Neuronal stem cell (in vitro differentiated cells): Measurements from ENCODE around the gene RPTN. TPM values are rescaled to one million over a fixed set of nuclear protein-coding genes. Genes with fewer than 3 reads are reported as not detected.

ENCODE experiments used
- DNase-seq: peaks from one replicate; pipeline ENCODE4 v3.0.0-alpha.2; 2013; ENCODE audit warnings: low spot score
- H2AFZ ChIP-seq: one replicate; pipeline ENCODE4 v1.6.1; 2013; ENCODE audit warnings: mild to moderate bottlenecking, low read length, inconsistent platforms
- H2AK5ac ChIP-seq: 2 replicates; pipeline ENCODE4 v1.6.1; 2013; ENCODE audit warnings: low read depth, mild to moderate bottlenecking, inconsistent platforms, low read length, moderate library complexity, mixed read lengths
- H2BK120ac ChIP-seq: 2 replicates; pipeline ENCODE4 v1.6.1; 2013; ENCODE audit warnings: low read depth, mild to moderate bottlenecking, inconsistent platforms, low read length, moderate library complexity, mixed read lengths
- H2BK12ac ChIP-seq: one replicate; pipeline ENCODE4 v1.6.1; 2013; ENCODE audit warnings: low read length, inconsistent platforms
- H2BK15ac ChIP-seq: 2 replicates; pipeline ENCODE4 v1.6.1; 2013; ENCODE audit warnings: mild to moderate bottlenecking, low read length, inconsistent platforms, mixed read lengths
- H2BK5ac ChIP-seq: one replicate; pipeline ENCODE4 v1.6.1; 2013; ENCODE audit warnings: inconsistent platforms, mild to moderate bottlenecking, low read length, moderate library complexity
- H3K14ac ChIP-seq: one replicate; pipeline ENCODE4 v1.6.1; 2013; ENCODE audit warnings: low read length, inconsistent platforms
- H3K18ac ChIP-seq: 2 replicates; pipeline ENCODE4 v1.6.1; 2013; ENCODE audit warnings: low read length, inconsistent platforms
- H3K23ac ChIP-seq: 2 replicates; pipeline ENCODE4 v1.6.1; 2013; ENCODE audit warnings: low read depth, mild to moderate bottlenecking, mixed read lengths, low read length, inconsistent platforms; ENCODE audit not compliant: poor library complexity
- H3K27ac ChIP-seq: replicated peaks from 3 replicates; pipeline ENCODE4 v1.5.1; 2013; ENCODE audit warnings: low read length, inconsistent platforms
- H3K27me3 ChIP-seq, 3 experiments: 2 replicates each; pipeline ENCODE4 v1.6.1; 2013; ENCODE audit warnings: low read length in 3 of 3, mild to moderate bottlenecking in 2 of 3, inconsistent platforms in 1 of 3, low read depth in 1 of 3, mixed read lengths in 1 of 3, moderate library complexity in 1 of 3; ENCODE audit not compliant: control insufficient read depth in 3 of 3, insufficient read depth in 3 of 3
- H3K36me3 ChIP-seq, 2 donors: replicated peaks in 1 of 2; 2 replicates each; pipeline ENCODE4 v1.6.1; 2013; ENCODE audit warnings: low read length in 2 of 2; ENCODE audit not compliant: control insufficient read depth in 2 of 2, insufficient read depth in 2 of 2
- H3K4ac ChIP-seq: 2 replicates; pipeline ENCODE4 v1.6.1; 2013; ENCODE audit warnings: inconsistent platforms, mild to moderate bottlenecking, low read length, moderate library complexity
- H3K4me1 ChIP-seq, 2 donors: 1 replicate in 1 of 2; 2 replicates in 1 of 2; pipeline ENCODE4 v1.6.1; 2013; ENCODE audit warnings: low read length in 2 of 2, low read depth in 1 of 2; ENCODE audit not compliant: control insufficient read depth in 2 of 2, insufficient read depth in 1 of 2
- H3K4me2 ChIP-seq: one replicate; pipeline ENCODE4 v1.6.1; 2013; ENCODE audit warnings: mild to moderate bottlenecking, low read length, inconsistent platforms; ENCODE audit not compliant: insufficient read depth, poor library complexity, severe bottlenecking
- H3K4me3 ChIP-seq, 2 donors: 2 replicates each; pipeline ENCODE4 v1.5.1; 2013; ENCODE audit warnings: low read length in 2 of 2, mild to moderate bottlenecking in 2 of 2, inconsistent platforms in 1 of 2, moderate library complexity in 1 of 2
- H3K79me1 ChIP-seq: one replicate; pipeline ENCODE4 v1.6.1; 2013; ENCODE audit warnings: low read depth, mild to moderate bottlenecking, inconsistent platforms, low read length, moderate library complexity
- H3K9ac ChIP-seq: one replicate; pipeline ENCODE4 v1.6.1; 2013; ENCODE audit warnings: mild to moderate bottlenecking, low read depth, low read length, inconsistent platforms; ENCODE audit not compliant: poor library complexity
- H3K9me3 ChIP-seq, 2 donors: replicated peaks in 1 of 2; 2 replicates each; pipeline versions ENCODE3 to v1.6.1; 2013; ENCODE audit warnings: low read length in 2 of 2, mild to moderate bottlenecking in 2 of 2, inconsistent platforms in 1 of 2, low read depth in 1 of 2, mixed read lengths in 1 of 2, moderate library complexity in 1 of 2; ENCODE audit not compliant: control insufficient read depth in 2 of 2, insufficient read depth in 1 of 2
- H4K8ac ChIP-seq: one replicate; pipeline ENCODE4 v1.6.1; 2013; ENCODE audit warnings: low read depth, mild to moderate bottlenecking, inconsistent platforms, low read length, moderate library complexity
- H4K91ac ChIP-seq: one replicate; pipeline ENCODE4 v1.6.1; 2013; ENCODE audit warnings: low read length, low read depth, mild to moderate bottlenecking, inconsistent platforms; ENCODE audit not compliant: poor library complexity
- WGBS, 2 donors: extraction: QIAGEN DNeasy Blood & Tissue Kit; methylation state at CpG; one replicate each; pipeline ENCODE4 v1.1.7; 2013; ENCODE audit warnings: missing lambda C conversion rate in 2 of 2, mixed read lengths in 1 of 2; ENCODE audit not compliant: insufficient read length in 2 of 2, insufficient replicate concordance in 1 of 2; ENCODE audit errors: extremely low coverage in 2 of 2; 5-methylcytosine and 5-hydroxymethylcytosine counted together
- polyA plus RNA-seq, 2 experiments: library from polyadenylated mRNA; stranded (reverse); fragments of 200-250 nt; gene quantifications; one replicate each; pipeline ENCODE4 v1.2.3, GENCODE V29; 2013

The RPTN gene, protein sequence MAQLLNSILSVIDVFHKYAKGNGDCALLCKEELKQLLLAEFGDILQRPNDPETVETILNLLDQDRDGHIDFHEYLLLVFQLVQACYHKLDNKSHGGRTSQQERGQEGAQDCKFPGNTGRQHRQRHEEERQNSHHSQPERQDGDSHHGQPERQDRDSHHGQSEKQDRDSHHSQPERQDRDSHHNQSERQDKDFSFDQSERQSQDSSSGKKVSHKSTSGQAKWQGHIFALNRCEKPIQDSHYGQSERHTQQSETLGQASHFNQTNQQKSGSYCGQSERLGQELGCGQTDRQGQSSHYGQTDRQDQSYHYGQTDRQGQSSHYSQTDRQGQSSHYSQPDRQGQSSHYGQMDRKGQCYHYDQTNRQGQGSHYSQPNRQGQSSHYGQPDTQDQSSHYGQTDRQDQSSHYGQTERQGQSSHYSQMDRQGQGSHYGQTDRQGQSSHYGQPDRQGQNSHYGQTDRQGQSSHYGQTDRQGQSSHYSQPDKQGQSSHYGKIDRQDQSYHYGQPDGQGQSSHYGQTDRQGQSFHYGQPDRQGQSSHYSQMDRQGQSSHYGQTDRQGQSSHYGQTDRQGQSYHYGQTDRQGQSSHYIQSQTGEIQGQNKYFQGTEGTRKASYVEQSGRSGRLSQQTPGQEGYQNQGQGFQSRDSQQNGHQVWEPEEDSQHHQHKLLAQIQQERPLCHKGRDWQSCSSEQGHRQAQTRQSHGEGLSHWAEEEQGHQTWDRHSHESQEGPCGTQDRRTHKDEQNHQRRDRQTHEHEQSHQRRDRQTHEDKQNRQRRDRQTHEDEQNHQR
- polyA plus RNA-seq (2013, experiment 1 of 2): not detected
- not detected for polyA plus RNA-seq (2013, experiment 2 of 2)

DNA sequence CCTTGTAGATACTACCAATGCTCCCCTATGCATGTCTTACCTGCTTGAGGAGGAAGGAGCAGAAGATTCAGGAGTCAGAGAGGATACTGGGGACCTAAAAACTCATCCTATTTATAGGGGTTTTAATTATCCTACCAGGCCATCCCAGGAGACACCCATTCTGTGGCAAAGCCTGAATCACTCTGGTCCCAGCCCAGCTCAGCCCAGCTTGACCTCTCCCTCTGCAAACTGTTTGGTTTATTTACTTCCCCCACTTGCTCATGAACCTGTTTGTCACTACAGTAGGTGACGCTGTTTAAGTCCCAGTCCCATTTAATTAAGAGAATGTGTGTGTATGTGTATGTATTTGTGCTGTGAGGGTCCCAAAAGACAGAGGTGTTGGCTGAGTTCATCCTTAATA, at the start of gene RPTN:
Gene RPTN, minus strand, starts transcription at position 85 of the 400 bp plus-strand sequence. CDS start 1,339 bp downstream, outside the sequence.
- peaks cover 0 to 7% of the 10 kb centered on the region in 2 donors for H3K9me3 ChIP-seq
- H2BK15ac ChIP-seq: no peak within 1 kb of the TSS
- H2BK12ac ChIP-seq: no peak within 1 kb of the TSS
- peaks cover 0 to 4% (median 0%) of the 10 kb centered on the region in 3 experiments for H3K27me3 ChIP-seq
- no peaks in the 10 kb centered on the region for H3K36me3 ChIP-seq
- no peak within 1 kb of the TSS for H4K91ac ChIP-seq
- H3K23ac ChIP-seq: no peak within 1 kb of the TSS
- no peak within 1 kb of the TSS for H3K14ac ChIP-seq
- H3K4me1 ChIP-seq: no peaks in the 10 kb centered on the region
- H2BK5ac ChIP-seq: no peak within 1 kb of the TSS
- H2AFZ ChIP-seq: no peak within 1 kb of the TSS
- no peak within 1 kb of the TSS for H3K27ac ChIP-seq
- H2AK5ac ChIP-seq: no peak within 1 kb of the TSS
- H3K4me2 ChIP-seq: no peak within 1 kb of the TSS
- no peak within 1 kb of the TSS for H3K9ac ChIP-seq
- no CpG with 5 or more reads among the region's 1 CpG for WGBS, 2 donors
- H3K79me1 ChIP-seq: no peaks in the 10 kb centered on the region
- H3K4ac ChIP-seq: no peak within 1 kb of the TSS
- H2BK120ac ChIP-seq: no peak within 1 kb of the TSS
- H3K4me3 ChIP-seq: no peak within 1 kb of the TSS
- H3K18ac ChIP-seq: no peak within 1 kb of the TSS
- DNase-seq: no peak
- no peak within 1 kb of the TSS for H4K8ac ChIP-seq

DNA sequence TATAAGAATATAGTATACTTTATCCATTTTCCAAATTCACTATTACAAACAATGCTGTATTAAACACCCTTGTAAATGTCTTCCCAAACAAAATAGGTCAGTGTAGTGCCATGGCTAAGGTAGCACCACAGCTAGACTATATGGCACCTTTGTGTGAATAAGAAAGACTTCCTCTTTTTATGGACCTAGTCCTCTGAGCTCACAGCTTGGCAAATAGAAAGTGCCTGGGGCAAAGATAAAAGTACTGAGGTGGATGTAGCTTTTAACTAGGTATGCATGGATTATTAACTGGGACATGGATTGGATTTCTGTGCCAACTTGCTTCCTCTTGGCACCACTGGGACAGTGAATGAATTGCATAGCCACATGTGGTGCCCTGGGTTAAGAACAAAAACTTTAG, 40.0 kb upstream of the RPTN start:
- Histone ChIP-seq H3K4me1 (no peaks in the 10 kb centered on the region), H3K4ac (no peak overlapping the region), H3K4me3 (no peak overlapping the region), H3K9me3 (no peaks in the 10 kb centered on the region), H4K8ac (no peak overlapping the region), H2BK15ac (no peak overlapping the region), H3K23ac (no peak overlapping the region), H3K14ac (no peak overlapping the region), H2AK5ac (no peak overlapping the region), H2BK5ac (no peak overlapping the region), H3K9ac (no peak overlapping the region), H3K27ac (no peak overlapping the region), H4K91ac (no peak overlapping the region), H2BK120ac (no peak overlapping the region), H3K18ac (no peak overlapping the region), H2BK12ac (no peak overlapping the region), H3K27me3 (no peaks in the 10 kb centered on the region), H3K36me3 (no peaks in the 10 kb centered on the region), H3K79me1 (no peaks in the 10 kb centered on the region), H2AFZ (no peak overlapping the region), H3K4me2 (no peak overlapping the region)
- DNase-seq: no peak

DNA sequence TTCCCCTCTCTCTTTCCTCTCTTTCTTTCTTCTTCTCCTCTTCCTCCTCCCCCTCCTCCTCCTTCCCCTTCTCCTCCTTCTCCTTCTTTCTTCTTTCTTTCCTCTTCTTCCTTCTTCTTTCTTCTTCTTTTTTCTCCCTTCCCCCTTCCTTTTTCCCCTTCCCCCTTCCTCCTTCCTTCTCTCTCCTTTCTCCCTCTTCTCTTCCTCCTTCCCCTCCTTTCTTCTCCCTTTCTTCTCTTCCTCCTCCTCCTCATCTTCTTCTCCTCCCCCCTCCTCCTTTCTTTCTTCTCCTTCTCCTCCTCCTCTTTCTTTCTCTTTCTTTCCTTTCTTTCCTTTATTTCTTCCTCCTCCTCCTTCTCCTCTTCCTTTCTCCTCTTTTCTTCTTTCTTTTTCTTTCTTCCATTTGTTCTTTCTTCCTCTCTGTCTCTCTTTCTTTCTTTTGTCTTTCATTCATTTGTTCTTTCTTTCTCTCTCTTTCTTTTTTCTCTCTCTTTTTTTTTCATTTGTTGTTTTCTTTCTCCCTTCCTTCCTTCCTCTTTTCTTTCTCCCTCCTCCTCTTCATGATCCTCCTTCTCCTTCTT, 38.4 kb upstream of the RPTN start:
- H3K27me3 ChIP-seq: no peaks in the 10 kb centered on the region
- no peaks in the 10 kb centered on the region for H3K4me1 ChIP-seq
- peaks cover 0 to 4% of the 10 kb centered on the region in 2 donors for H3K9me3 ChIP-seq
- no peak overlapping the region for H4K8ac ChIP-seq
- H3K4ac ChIP-seq: no peak overlapping the region
- H2AK5ac ChIP-seq: no peak overlapping the region
- H3K14ac ChIP-seq: no peak overlapping the region
- no peak overlapping the region for H2BK15ac ChIP-seq
- H3K4me2 ChIP-seq: no peak overlapping the region
- no peak overlapping the region for H2BK5ac ChIP-seq
- H3K18ac ChIP-seq: no peak overlapping the region
- no peak overlapping the region for H3K4me3 ChIP-seq
- no peak overlapping the region for H3K27ac ChIP-seq
- no peaks in the 10 kb centered on the region for H3K36me3 ChIP-seq
- H2BK120ac ChIP-seq: no peak overlapping the region
- no peaks in the 10 kb centered on the region for H3K79me1 ChIP-seq
- no peak overlapping the region for H3K9ac ChIP-seq
- no peak overlapping the region for H2BK12ac ChIP-seq
- no peak for DNase-seq
- H2AFZ ChIP-seq: no peak overlapping the region
- H4K91ac ChIP-seq: no peak overlapping the region
- no peak overlapping the region for H3K23ac ChIP-seq

DNA sequence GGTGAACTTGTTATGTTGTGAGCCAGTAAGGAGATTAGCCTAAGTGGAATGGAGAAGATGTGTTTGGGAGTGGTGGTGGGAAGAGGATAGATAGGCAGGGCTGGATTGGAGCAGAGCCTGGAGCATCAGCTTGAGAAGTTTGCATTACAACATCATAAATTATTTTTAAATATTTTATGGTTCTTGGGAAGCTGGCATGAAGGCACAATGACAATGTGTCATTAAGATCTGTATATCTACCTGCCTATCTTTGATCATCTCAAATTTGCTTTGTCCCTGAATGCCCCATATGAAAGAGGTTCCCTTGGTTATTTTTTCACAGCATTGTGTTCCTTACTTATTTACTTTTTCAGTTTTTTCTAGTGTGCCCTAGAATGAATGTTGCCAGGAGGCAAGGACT, 32.7 kb upstream of the RPTN start:
- Histone ChIP-seq H3K4me2 (no peak overlapping the region), H2BK15ac (no peak overlapping the region), H3K4me3 (no peak overlapping the region), H3K14ac (no peak overlapping the region), H2AFZ (no peak overlapping the region), H4K8ac (no peak overlapping the region), H2AK5ac (no peak overlapping the region), H2BK120ac (no peak overlapping the region), H2BK12ac (no peak overlapping the region), H3K27me3 (no peaks in the 10 kb centered on the region), H4K91ac (no peak overlapping the region), H3K9ac (no peak overlapping the region), H3K36me3 (no peaks in the 10 kb centered on the region), H3K4ac (no peak overlapping the region), H3K23ac (no peak overlapping the region), H3K27ac (no peak overlapping the region), H2BK5ac (no peak overlapping the region), H3K79me1 (no peaks in the 10 kb centered on the region), H3K18ac (no peak overlapping the region), H3K4me1 (no peaks in the 10 kb centered on the region), H3K9me3 (peaks cover 0 to 7% of the 10 kb centered on the region in 2 donors)
- no peak for DNase-seq
